CD4-positive, CD25-positive, alpha-beta regulatory T cell (primary cell): Measurements from ENCODE around the gene WASHC3. TPM values are rescaled to one million over a fixed set of nuclear protein-coding genes. Genes with fewer than 3 reads are reported as not detected.
A peak's percentile ranks its signal among the peaks of the same experiment; 100 is the strongest.

ENCODE experiments used
- ATAC-seq, 2 donors: fragments of 150-1000 bp; cut with Tn5 transposase; one replicate each; pipeline ENCODE4 v1.10.0; 2021; ENCODE audit warnings: low read depth in 2 of 2, moderate number of reproducible peaks in 2 of 2, moderate library complexity in 1 of 2
- DNase-seq, 3 donors: peaks; one replicate each; pipeline versions ENCODE4 v3.0.0 to v3.0.0-alpha.2; 2012 to 2022; ENCODE audit warnings: mixed read lengths in 1 of 3
- H3K27ac ChIP-seq: one replicate; pipeline ENCODE4 v1.7.0; 2013; ENCODE audit warnings: mild to moderate bottlenecking, low read length; ENCODE audit not compliant: insufficient read depth, poor library complexity, severe bottlenecking
- H3K27me3 ChIP-seq: one replicate; pipeline ENCODE4 v1.7.0; 2013; ENCODE audit warnings: low read length; ENCODE audit not compliant: control insufficient read depth, insufficient read depth
- H3K36me3 ChIP-seq: one replicate; pipeline ENCODE4 v1.7.0; 2013; ENCODE audit warnings: mild to moderate bottlenecking, low read length, moderate library complexity; ENCODE audit not compliant: control insufficient read depth, insufficient read depth
- H3K4me1 ChIP-seq: 2 replicates; pipeline ENCODE4 v1.7.0; 2013; ENCODE audit warnings: mild to moderate bottlenecking, low read length; ENCODE audit not compliant: insufficient read depth, control insufficient read depth, poor library complexity, severe bottlenecking
- H3K4me3 ChIP-seq: one replicate; pipeline ENCODE4 v1.7.0; 2013; ENCODE audit warnings: low read depth, mild to moderate bottlenecking, low read length, moderate library complexity
- H3K9me3 ChIP-seq, 2 experiments: 1 replicate in 1 of 2; 2 replicates in 1 of 2; pipeline ENCODE4 v1.7.0; 2013; ENCODE audit warnings: low read length in 2 of 2, mild to moderate bottlenecking in 1 of 2, moderate library complexity in 1 of 2; ENCODE audit not compliant: control insufficient read depth in 2 of 2
- H3K27ac Mint-ChIP-seq, 3 donors: one replicate each; pipeline ENCODE4 v1.8.0; 2020 to 2022; ENCODE audit warnings: mild to moderate bottlenecking in 3 of 3, mixed read lengths in 3 of 3, moderate library complexity in 2 of 3
- H3K27me3 Mint-ChIP-seq: one replicate; pipeline ENCODE4 v1.8.0; 2022; ENCODE audit warnings: mild to moderate bottlenecking, mixed read lengths
- H3K36me3 Mint-ChIP-seq: one replicate; pipeline ENCODE4 v1.8.0; 2020; ENCODE audit warnings: mixed read lengths
- H3K4me1 Mint-ChIP-seq, 4 donors: one replicate each; pipeline ENCODE4 v1.8.0; 2020 to 2022; ENCODE audit warnings: mixed read lengths in 4 of 4, mild to moderate bottlenecking in 1 of 4
- H3K4me3 Mint-ChIP-seq, 4 donors: one replicate each; pipeline ENCODE4 v1.8.0; 2020 to 2022; ENCODE audit warnings: mild to moderate bottlenecking in 4 of 4, mixed read lengths in 4 of 4, moderate library complexity in 3 of 4
- H3K9me3 Mint-ChIP-seq, 7 donors: one replicate each; pipeline ENCODE4 v1.8.0; 2020 to 2022; ENCODE audit warnings: mixed read lengths in 7 of 7, mild to moderate bottlenecking in 3 of 7, moderate library complexity in 2 of 7
- polyA plus RNA-seq, 4 donors: library from polyadenylated mRNA; unstranded; fragments of 300-500 nt; fragmentation: Illumina TruSeq; gene quantifications; one replicate each; pipeline ENCODE4 v1.2.3, GENCODE V29; 2021
- total RNA-seq: library from RNA; stranded (reverse); gene quantifications from one replicate; pipeline ENCODE4 v1.2.3, GENCODE V29; 2022

The WASHC3 gene
- total RNA-seq, result 50.7 TPM
- 100 to 1,000 TPM in 3 of 4 donors, 10 to 100 TPM in 1; 94.7 to 168 (median 142) TPM for polyA plus RNA-seq

GRCh38 chr12:102061560-102062418 lies at the start of gene WASHC3:
TSS of gene WASHC3 (minus strand) at chr12:102061991. CDS start at chr12:102061962, 29 bp downstream.
- peaks cover 34% of the 10 kb centered on the region for H3K4me1 ChIP-seq
- ATAC-seq (peak; percentile 87), DNase-seq (peak; percentile 92 to 98 (median 95))
- H3K27ac ChIP-seq, result peak within 1 kb of the TSS; percentile 97
- Mint-ChIP-seq H3K4me1 (peaks cover 13 to 50% (median 37%) of the 10 kb centered on the region in 4 donors), H3K36me3 (peaks cover 16% of the 10 kb centered on the region), H3K27me3 (no peaks in the 10 kb centered on the region), H3K9me3 (no peaks in the 10 kb centered on the region), H3K4me3 (peak within 1 kb of the TSS; percentile 94 to 99 (median 98)), H3K27ac (peak within 1 kb of the TSS; percentile 98 to 100 (median 99))
- H3K27me3 ChIP-seq, result no peaks in the 10 kb centered on the region
- H3K9me3 ChIP-seq, result no peaks in the 10 kb centered on the region
- peak within 1 kb of the TSS; percentile 93 for H3K4me3 ChIP-seq
- peaks cover 5% of the 10 kb centered on the region for H3K36me3 ChIP-seq

GRCh38 chr12:102110782-102111181 lies 49.0 kb upstream of the WASHC3 start:
- H3K36me3 ChIP-seq, result peaks cover 51% of the 10 kb centered on the region
- H3K27me3 Mint-ChIP-seq, result no peaks in the 10 kb centered on the region
- DNase-seq, result no peak

GRCh38 chr12:102107970-102108369 lies 46.2 kb upstream of the WASHC3 start:
- DNase-seq (peak in 1 of 3 donors; percentile 50), ATAC-seq (no peak)
- H3K27me3 Mint-ChIP-seq, result no peaks in the 10 kb centered on the region
- peak overlapping the region in 1 of 3 donors; percentile 74 for H3K27ac Mint-ChIP-seq
- peaks cover 10 to 30% (median 14%) of the 10 kb centered on the region in 4 donors for H3K4me1 Mint-ChIP-seq
- peaks cover 0 to 6% (median 0%) of the 10 kb centered on the region in 7 donors for H3K9me3 Mint-ChIP-seq
- H3K4me3 Mint-ChIP-seq, result peak overlapping the region in 1 of 4 donors; percentile 38
- Histone ChIP-seq H3K27me3 (no peaks in the 10 kb centered on the region), H3K4me3 (no peak overlapping the region), H3K36me3 (peaks cover 59% of the 10 kb centered on the region), H3K4me1 (no peaks in the 10 kb centered on the region), H3K9me3 (peaks cover 5% of the 10 kb centered on the region in 2 experiments), H3K27ac (no peak overlapping the region)
- peaks cover 70% of the 10 kb centered on the region for H3K36me3 Mint-ChIP-seq

More at GRCh38 chr12:102110782-102111181, 49.0 kb upstream of the WASHC3 start:
- Histone ChIP-seq H3K9me3 (peaks cover 5% of the 10 kb centered on the region in 2 experiments), H3K4me1 (no peaks in the 10 kb centered on the region), H3K27ac (no peak overlapping the region), H3K27me3 (no peaks in the 10 kb centered on the region), H3K4me3 (no peak overlapping the region)
- Mint-ChIP-seq H3K9me3 (peaks cover 0 to 6% (median 0%) of the 10 kb centered on the region in 7 donors), H3K27ac (no peak overlapping the region), H3K36me3 (peaks cover 56% of the 10 kb centered on the region), H3K4me1 (peaks cover 17 to 28% (median 22%) of the 10 kb centered on the region in 4 donors), H3K4me3 (no peak overlapping the region)
- ATAC-seq, result no peak

GRCh38 chr12:102106905-102107304 lies 45.1 kb upstream of the WASHC3 start:
- Histone ChIP-seq H3K36me3 (peaks cover 59% of the 10 kb centered on the region), H3K27me3 (no peaks in the 10 kb centered on the region), H3K4me3 (no peak overlapping the region), H3K27ac (no peak overlapping the region), H3K4me1 (no peaks in the 10 kb centered on the region), H3K9me3 (peaks cover 5% of the 10 kb centered on the region in 2 experiments)
- ATAC-seq (no peak), DNase-seq (no peak)
- Mint-ChIP-seq H3K27me3 (no peaks in the 10 kb centered on the region), H3K36me3 (peaks cover 74% of the 10 kb centered on the region), H3K9me3 (peaks cover 0 to 8% (median 0%) of the 10 kb centered on the region in 7 donors), H3K27ac (no peak overlapping the region), H3K4me1 (peaks cover 8 to 38% (median 14%) of the 10 kb centered on the region in 4 donors), H3K4me3 (no peak overlapping the region)

GRCh38 chr12:102096855-102097254 lies 35.1 kb upstream of the WASHC3 start:
- Mint-ChIP-seq H3K4me3 (no peak overlapping the region), H3K4me1 (peaks cover 0 to 27% (median 10%) of the 10 kb centered on the region in 4 donors), H3K36me3 (peaks cover 22% of the 10 kb centered on the region), H3K27me3 (no peaks in the 10 kb centered on the region), H3K9me3 (no peaks in the 10 kb centered on the region), H3K27ac (no peak overlapping the region)
- Histone ChIP-seq H3K36me3 (peaks cover 34% of the 10 kb centered on the region), H3K27me3 (no peaks in the 10 kb centered on the region), H3K27ac (no peak overlapping the region), H3K4me3 (no peak overlapping the region), H3K4me1 (no peaks in the 10 kb centered on the region), H3K9me3 (no peaks in the 10 kb centered on the region)
- no peak for ATAC-seq
- no peak for DNase-seq

- ATAC-seq, result peak; percentile 50 to 58
- peaks cover 22% of the 10 kb centered on the region for H3K36me3 Mint-ChIP-seq
- H3K4me1 Mint-ChIP-seq, result peaks cover 0 to 27% (median 10%) of the 10 kb centered on the region in 4 donors
Observed at GRCh38 chr12:102095677-102096263, 34.0 kb upstream of the WASHC3 start.

GRCh38 chr12:102093319-102093718 lies 31.5 kb upstream of the WASHC3 start:
- no peak for ATAC-seq
- H3K9me3 ChIP-seq, result no peaks in the 10 kb centered on the region
- H3K4me1 Mint-ChIP-seq, result peaks cover 0 to 22% (median 13%) of the 10 kb centered on the region in 4 donors
- no peaks in the 10 kb centered on the region for H3K4me1 ChIP-seq
- no peaks in the 10 kb centered on the region for H3K9me3 Mint-ChIP-seq
- H3K27ac ChIP-seq, result no peak overlapping the region
- H3K27me3 Mint-ChIP-seq, result no peaks in the 10 kb centered on the region
- H3K4me3 Mint-ChIP-seq, result no peak overlapping the region
- H3K36me3 Mint-ChIP-seq, result peaks cover 16% of the 10 kb centered on the region
- H3K36me3 ChIP-seq, result peaks cover 22% of the 10 kb centered on the region
- no peak for DNase-seq
- H3K27me3 ChIP-seq, result no peaks in the 10 kb centered on the region
- no peak overlapping the region for H3K27ac Mint-ChIP-seq
- no peak overlapping the region for H3K4me3 ChIP-seq

More at GRCh38 chr12:102095677-102096263, 34.0 kb upstream of the WASHC3 start:
- Histone ChIP-seq H3K4me1 (no peaks in the 10 kb centered on the region), H3K4me3 (no peak overlapping the region), H3K36me3 (peaks cover 34% of the 10 kb centered on the region), H3K27me3 (no peaks in the 10 kb centered on the region), H3K27ac (no peak overlapping the region), H3K9me3 (no peaks in the 10 kb centered on the region)
- no peak overlapping the region for H3K4me3 Mint-ChIP-seq
- no peaks in the 10 kb centered on the region for H3K9me3 Mint-ChIP-seq
- H3K27me3 Mint-ChIP-seq, result no peaks in the 10 kb centered on the region
- H3K27ac Mint-ChIP-seq, result no peak overlapping the region
- DNase-seq, result peak in 2 of 3 donors; percentile 12 to 58
